HG03039 (cell line): ENCODE measurements around the gene ENDOD1.

Source experiments
- ATAC-seq: cut with Tn5 transposase; IDR thresholded peaks from one replicate; pipeline ENCODE4 v1.9.1; 2021; ENCODE audit warnings: mild to moderate bottlenecking, moderate library complexity; ENCODE audit not compliant: unreplicated experiment

Gene ENDOD1

GRCh38 chr11:95138448-95138847 lies 48.8 kb downstream of the ENDOD1 start:
- ATAC-seq: no peak

DNA sequence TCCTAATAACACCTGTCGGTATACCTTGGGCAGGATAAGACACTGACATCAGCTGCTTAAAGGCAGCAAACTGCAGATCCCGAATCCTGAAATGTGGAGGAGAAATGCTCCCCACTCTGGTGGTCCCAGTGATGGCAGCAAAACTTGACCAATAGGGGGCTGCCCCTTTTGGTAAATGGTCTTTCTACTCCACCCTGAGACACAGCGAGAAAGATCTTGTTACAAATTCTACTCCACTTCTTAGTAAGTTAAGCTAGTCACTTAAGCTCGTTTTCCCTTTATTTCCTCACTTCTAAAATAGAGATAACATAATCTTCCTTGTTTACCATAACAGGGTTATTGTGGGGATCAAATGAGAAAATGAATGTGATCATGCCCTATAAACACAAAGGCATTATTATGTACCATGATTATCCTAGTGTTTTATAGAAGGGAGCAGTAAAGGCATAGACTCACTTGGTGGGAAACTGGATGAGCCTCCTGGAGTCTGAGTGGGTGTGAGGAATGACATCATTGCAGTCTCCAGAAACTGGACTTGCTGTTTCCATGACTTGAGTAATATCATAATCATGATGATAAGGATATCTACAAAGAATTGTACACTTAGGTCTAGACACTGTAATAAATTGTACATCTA lies 50.9 kb downstream of the ENDOD1 start:
- ATAC-seq: no peak

- ATAC-seq: no peak
Measured at GRCh38 chr11:95142431-95142830, 52.8 kb downstream of the ENDOD1 start.

- no peak for ATAC-seq
Measured at GRCh38 chr11:95143106-95143681, 53.5 kb downstream of the ENDOD1 start.

DNA sequence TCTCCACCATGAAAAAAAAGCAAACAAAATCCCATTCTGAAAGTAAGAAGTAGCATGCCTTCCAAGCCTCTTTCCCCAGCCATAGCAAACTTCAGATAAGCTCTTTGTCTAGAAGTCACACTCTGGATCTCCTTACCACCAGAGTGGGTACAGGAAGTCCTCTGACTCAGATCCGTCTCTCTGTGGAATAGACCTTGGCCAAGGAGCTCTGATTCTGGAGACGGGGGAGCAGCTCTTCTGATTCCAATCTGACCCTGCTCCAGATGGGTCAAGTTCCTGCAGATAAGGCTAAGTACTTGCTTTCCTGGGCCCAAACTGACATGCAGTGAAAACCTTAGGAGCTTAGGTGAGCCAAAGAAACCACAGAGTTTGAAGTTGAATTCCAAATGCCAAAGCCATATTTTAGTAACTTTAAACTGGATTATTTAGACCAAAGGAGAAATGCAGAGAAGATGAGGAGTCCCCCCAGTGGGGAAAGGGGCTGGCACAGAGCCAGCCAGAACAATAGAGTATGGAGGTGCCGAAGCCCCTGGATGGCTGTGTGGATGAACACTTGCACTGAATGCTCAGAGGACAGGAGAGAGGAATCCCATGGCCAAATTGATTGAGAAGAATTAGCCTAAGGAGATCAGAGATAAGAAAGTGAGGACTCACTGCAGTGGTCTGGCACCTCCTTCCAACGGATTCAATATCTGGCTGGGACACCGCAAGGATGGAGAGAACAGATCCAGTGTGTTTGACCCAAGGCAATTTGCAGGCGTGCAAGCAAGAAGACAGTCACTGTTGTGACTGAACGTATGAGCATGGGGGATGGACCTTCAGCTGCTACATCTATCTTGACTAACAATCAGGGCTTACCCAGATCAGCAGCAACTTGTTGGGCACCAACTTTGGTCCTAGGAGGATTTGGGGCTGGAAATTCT lies 54.9 kb downstream of the ENDOD1 start:
- ATAC-seq: no peak

- no peak for ATAC-seq
Measured at GRCh38 chr11:95145430-95146060, 55.9 kb downstream of the ENDOD1 start.

GRCh38 chr11:95147364-95147905 lies 57.8 kb downstream of the ENDOD1 start:
- ATAC-seq: no peak

DNA sequence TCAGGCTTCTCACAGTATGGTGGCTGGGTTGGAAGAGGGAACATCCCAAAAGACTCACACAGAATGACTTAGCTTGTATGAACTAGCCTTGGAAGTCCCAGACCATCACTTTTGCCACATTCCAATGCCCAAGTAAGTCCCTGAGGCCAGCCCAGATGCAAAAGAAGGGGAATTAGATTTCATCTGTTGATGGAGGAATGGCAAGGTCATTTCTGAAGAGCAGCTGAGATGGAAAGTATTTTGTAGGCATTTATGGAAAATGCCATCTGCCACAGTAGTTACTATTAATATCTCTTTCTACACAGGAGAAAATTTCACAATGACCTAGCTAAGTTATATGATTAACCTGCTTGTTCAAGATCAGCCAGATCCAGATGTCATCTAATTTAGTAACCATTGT lies 58.8 kb downstream of the ENDOD1 start:
- ATAC-seq: no peak

GRCh38 chr11:95148938-95149337 lies 59.3 kb downstream of the ENDOD1 start:
- no peak for ATAC-seq

GRCh38 chr11:95149651-95150364 lies 60.2 kb downstream of the ENDOD1 start:
- no peak for ATAC-seq

GRCh38 chr11:95150956-95151684 lies 61.5 kb downstream of the ENDOD1 start:
- peak; percentile 92 for ATAC-seq

DNA sequence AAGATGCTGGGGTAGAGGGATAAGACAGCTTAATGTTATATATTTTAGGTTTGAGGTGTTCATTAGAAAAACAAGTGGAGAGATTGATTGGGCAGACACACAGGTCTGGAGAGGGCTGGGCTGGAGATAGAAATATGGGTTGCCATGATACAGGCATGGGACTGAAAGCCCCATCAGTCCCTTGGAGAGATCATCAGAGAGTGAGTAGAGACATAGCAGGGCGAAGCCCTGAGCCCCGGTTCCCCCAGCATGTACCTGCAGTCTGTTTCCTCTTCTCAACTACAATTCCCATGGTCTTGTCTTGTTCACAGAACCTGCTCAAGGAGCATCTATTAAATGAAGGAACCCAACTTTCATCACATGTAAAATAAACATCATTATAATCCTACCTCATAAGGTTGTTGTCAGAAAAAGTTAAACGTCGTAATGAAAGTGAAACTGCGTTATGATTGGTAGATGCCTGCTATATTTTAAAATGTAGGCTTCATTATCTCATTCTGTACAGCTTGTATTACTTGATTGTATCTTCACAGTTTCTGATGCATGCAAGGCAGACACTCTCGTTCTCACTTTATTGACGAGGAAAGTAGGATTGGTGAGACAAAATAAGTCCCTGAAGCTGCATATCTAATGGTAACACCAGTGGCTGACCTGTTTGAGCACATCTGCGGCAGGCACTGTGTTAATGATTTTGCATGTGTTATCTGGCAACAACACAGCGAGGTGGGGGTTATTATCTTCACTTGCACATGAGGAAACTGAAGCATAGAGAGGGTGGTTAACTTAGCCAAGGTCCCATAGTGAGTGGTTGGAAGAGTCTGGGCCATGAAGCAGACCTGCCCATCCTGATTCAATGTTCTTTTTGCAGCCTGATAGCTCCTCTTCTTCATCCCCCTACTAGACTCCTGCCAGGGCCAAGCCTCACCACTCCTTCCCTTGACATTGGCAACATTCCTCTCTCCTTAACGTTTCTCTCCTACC lies 63.5 kb downstream of the ENDOD1 start:
- ATAC-seq: no peak

- no peak for ATAC-seq
Measured at GRCh38 chr11:95153857-95154246, 64.2 kb downstream of the ENDOD1 start.

DNA sequence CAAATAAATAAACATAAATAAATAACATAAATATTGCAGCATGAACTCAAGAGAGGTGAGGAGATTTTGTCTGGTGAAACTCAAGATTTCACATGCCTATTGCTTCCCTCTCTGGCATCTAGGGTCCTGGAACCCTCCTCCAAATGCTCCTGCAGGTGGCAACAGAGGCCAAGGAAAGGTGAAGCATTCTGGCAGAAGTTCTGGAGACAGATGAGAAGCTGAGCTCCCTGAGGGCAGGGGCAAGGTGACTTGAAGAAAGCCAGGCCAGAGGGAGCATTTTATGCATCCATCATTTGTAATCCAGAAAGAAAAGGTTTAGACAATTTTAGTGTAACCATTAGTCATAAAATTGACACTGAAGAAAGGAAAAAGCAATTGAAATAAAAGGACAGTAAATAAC lies 64.9 kb downstream of the ENDOD1 start:
- no peak for ATAC-seq

- ATAC-seq: no peak
Measured at GRCh38 chr11:95155385-95155784, 65.7 kb downstream of the ENDOD1 start.

DNA sequence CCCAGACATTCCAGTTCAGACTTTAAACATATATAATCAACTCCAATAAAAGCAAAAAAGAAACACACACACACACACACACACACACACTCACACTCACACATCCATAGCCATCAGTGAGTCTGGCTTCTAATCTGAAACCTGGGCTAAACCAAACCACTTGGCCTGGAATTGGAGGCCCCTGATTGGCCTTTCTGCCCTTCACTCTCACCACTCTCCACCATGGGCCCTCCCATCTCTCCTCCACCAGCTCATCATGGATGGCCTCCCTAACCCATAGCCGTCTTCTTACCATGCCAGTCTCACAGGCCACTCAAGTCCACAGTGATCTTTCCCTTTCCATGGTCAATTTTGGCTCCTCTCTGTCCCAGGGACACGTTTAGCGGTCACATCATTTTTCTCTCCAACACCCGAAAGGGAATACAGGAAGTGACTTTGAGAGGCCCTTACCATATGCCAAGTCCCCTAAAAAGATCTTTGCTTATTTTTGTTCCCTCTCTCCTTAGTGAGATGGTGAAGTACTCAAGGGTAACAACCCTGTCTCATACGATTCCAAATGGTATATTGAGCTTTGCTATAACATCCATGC lies 66.6 kb downstream of the ENDOD1 start:
- ATAC-seq: no peak

DNA sequence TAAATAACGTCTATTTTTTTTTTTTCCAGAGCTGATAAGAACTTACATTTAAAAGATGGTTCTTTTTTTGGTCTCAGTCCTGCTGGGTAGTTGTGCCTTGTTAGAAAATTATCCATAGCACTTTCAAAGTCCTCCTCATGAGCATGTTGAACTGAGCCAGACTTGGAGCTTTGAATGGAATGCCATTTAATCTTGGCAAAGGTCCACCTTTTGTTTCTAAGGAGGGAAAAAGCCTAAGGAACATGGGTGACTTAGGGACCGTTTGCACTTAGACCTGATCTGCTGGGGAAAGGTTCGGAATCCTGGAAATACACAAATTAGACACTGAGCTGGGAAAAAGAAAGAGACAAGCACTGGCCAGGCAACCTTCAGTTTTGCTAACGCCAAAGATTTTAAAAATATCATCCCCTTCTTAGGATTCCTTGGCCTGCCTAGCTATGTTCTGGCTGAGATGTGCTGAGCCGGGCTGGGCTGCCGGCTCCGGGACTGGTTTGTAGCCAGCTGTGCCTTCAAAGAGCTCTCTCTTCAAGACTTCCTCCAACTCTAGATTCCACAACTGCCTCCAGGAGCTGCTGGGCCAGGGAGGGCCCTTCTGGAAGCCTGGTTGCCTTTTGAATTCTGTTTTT lies 67.4 kb downstream of the ENDOD1 start:
- ATAC-seq: no peak

- ATAC-seq: no peak
Measured at GRCh38 chr11:95157824-95158223, 68.2 kb downstream of the ENDOD1 start.
